Measurements from ENCODE around the gene SCTR. TPM values are rescaled to one million over a fixed set of nuclear protein-coding genes. Genes with fewer than 3 reads are reported as not detected.

Gene SCTR
- total and polyA plus RNA-seq, 2 of the 13 experiments (the other 11 are each of a cell fraction or from before 2014, with no cell fraction given): not detected

GRCh38 chr2:119433636-119434327 is 90.5 kb downstream of the SCTR start (continued):
- no peak for TF ChIP-seq ZBTB10 (CRISPR knock-in tag; IDR thresholded peaks at IDR 0.05; ENCODE audit: borderline replicate concordance)
- TF ChIP-seq GTF3A (CRISPR knock-in tag; conservative IDR thresholded peaks at IDR 0.05): no peak
- TF ChIP-seq PLRG1 (conservative IDR thresholded peaks at IDR 0.05): no peak
- TF ChIP-seq NFKB2 (CRISPR knock-in tag; IDR thresholded peaks at IDR 0.05; ENCODE audit: borderline replicate concordance): no peak; the same call in 1 of the 2 replicates
- no peak for TF ChIP-seq ZNF329 (CRISPR knock-in tag; IDR thresholded peaks at IDR 0.05; ENCODE audit: low read depth)
- TF ChIP-seq PRPF4 (IDR thresholded peaks at IDR 0.05; ENCODE audit: low read depth, low read length, poor library complexity, severe bottlenecking): no peak
- no peak for TF ChIP-seq NFE2L1 (CRISPR knock-in tag; IDR thresholded peaks at IDR 0.05; ENCODE audit: borderline replicate concordance)
- 0 out of 2 replicates have a peak, but pooled peaks have one; percentile 25 for TF ChIP-seq ZNF430 (CRISPR knock-in tag; IDR thresholded peaks at IDR 0.05)
- no peak for TF ChIP-seq ZNF713 (CRISPR knock-in tag; IDR thresholded peaks at IDR 0.05)
- TF ChIP-seq ZBTB4 (CRISPR knock-in tag; IDR thresholded peaks at IDR 0.05; ENCODE audit: borderline replicate concordance): no peak
- TF ChIP-seq ZNF354B (CRISPR knock-in tag; IDR thresholded peaks at IDR 0.05): no peak
- no peak for TF ChIP-seq ZBTB39 (CRISPR knock-in tag; IDR thresholded peaks at IDR 0.05)
- TF ChIP-seq GLMP (CRISPR knock-in tag; IDR thresholded peaks at IDR 0.05; ENCODE audit: borderline replicate concordance): no peak
- TF ChIP-seq SIX1 (CRISPR knock-in tag; IDR thresholded peaks at IDR 0.05; ENCODE audit: borderline replicate concordance): peak; percentile 39; the same call in 1 of the 2 replicates
- no peak; the same call in 1 of the 2 replicates for TF ChIP-seq PRDM15 (CRISPR knock-in tag; IDR thresholded peaks at IDR 0.05)
